ENCODE measurements around the gene GRID1.

DNA sequence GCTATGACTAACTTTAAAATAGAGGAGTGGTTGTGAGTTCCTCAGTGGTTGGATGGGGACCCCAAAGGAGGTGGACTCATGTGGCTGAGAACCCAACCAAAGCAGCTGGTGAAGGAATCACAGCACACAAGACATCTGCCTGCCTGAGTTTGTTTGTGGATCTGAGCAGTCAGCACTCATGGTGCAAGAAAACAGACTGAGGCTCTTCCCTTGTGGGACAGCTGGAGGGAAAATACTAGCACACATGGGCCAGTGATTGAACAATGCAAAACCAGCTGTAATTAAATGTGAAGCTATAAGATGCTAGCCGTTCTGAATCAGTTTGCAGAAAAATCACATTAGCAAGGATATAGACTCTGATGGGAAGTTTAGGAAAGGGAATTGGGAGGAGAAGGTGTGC is 707.3 kb downstream of the GRID1 start:
- TF ChIP-seq EZH2 (IDR thresholded peaks at IDR 0.05; ENCODE audit: insufficient read depth, poor library complexity, severe bottlenecking) (no peak), EZH2phosphoT487 (IDR thresholded peaks at IDR 0.05; ENCODE audit: insufficient read depth, low read depth) (no peak)
